CD4-positive, CD25-positive, alpha-beta regulatory T cell (primary cell): ENCODE measurements around the gene SUGP2. TPM values are rescaled to one million over a fixed set of nuclear protein-coding genes. Genes with fewer than 3 reads are reported as not detected.
A peak's percentile ranks its signal among the peaks of the same experiment; 100 is the strongest.

Experiments used
- ATAC-seq, 2 donors: fragments of 150-1000 bp; cut with Tn5 transposase; one replicate each; pipeline ENCODE4 v1.10.0; 2021; ENCODE audit warnings: low read depth in 2 of 2, moderate number of reproducible peaks in 2 of 2, moderate library complexity in 1 of 2
- DNase-seq, 3 donors: peaks; one replicate each; pipeline versions ENCODE4 v3.0.0 to v3.0.0-alpha.2; 2012 to 2022; ENCODE audit warnings: mixed read lengths in 1 of 3
- H3K27ac ChIP-seq: one replicate; pipeline ENCODE4 v1.7.0; 2013; ENCODE audit warnings: mild to moderate bottlenecking, low read length; ENCODE audit not compliant: insufficient read depth, poor library complexity, severe bottlenecking
- H3K27me3 ChIP-seq: one replicate; pipeline ENCODE4 v1.7.0; 2013; ENCODE audit warnings: low read length; ENCODE audit not compliant: control insufficient read depth, insufficient read depth
- H3K36me3 ChIP-seq: one replicate; pipeline ENCODE4 v1.7.0; 2013; ENCODE audit warnings: mild to moderate bottlenecking, low read length, moderate library complexity; ENCODE audit not compliant: control insufficient read depth, insufficient read depth
- H3K4me1 ChIP-seq: 2 replicates; pipeline ENCODE4 v1.7.0; 2013; ENCODE audit warnings: mild to moderate bottlenecking, low read length; ENCODE audit not compliant: insufficient read depth, control insufficient read depth, poor library complexity, severe bottlenecking
- H3K4me3 ChIP-seq: one replicate; pipeline ENCODE4 v1.7.0; 2013; ENCODE audit warnings: low read depth, mild to moderate bottlenecking, low read length, moderate library complexity
- H3K9me3 ChIP-seq, 2 experiments: 1 replicate in 1 of 2; 2 replicates in 1 of 2; pipeline ENCODE4 v1.7.0; 2013; ENCODE audit warnings: low read length in 2 of 2, mild to moderate bottlenecking in 1 of 2, moderate library complexity in 1 of 2; ENCODE audit not compliant: control insufficient read depth in 2 of 2
- H3K27ac Mint-ChIP-seq, 3 donors: one replicate each; pipeline ENCODE4 v1.8.0; 2020 to 2022; ENCODE audit warnings: mild to moderate bottlenecking in 3 of 3, mixed read lengths in 3 of 3, moderate library complexity in 2 of 3
- H3K27me3 Mint-ChIP-seq: one replicate; pipeline ENCODE4 v1.8.0; 2022; ENCODE audit warnings: mild to moderate bottlenecking, mixed read lengths
- H3K36me3 Mint-ChIP-seq: one replicate; pipeline ENCODE4 v1.8.0; 2020; ENCODE audit warnings: mixed read lengths
- H3K4me1 Mint-ChIP-seq, 4 donors: one replicate each; pipeline ENCODE4 v1.8.0; 2020 to 2022; ENCODE audit warnings: mixed read lengths in 4 of 4, mild to moderate bottlenecking in 1 of 4
- H3K4me3 Mint-ChIP-seq, 4 donors: one replicate each; pipeline ENCODE4 v1.8.0; 2020 to 2022; ENCODE audit warnings: mild to moderate bottlenecking in 4 of 4, mixed read lengths in 4 of 4, moderate library complexity in 3 of 4
- H3K9me3 Mint-ChIP-seq, 7 donors: one replicate each; pipeline ENCODE4 v1.8.0; 2020 to 2022; ENCODE audit warnings: mixed read lengths in 7 of 7, mild to moderate bottlenecking in 3 of 7, moderate library complexity in 2 of 7
- polyA plus RNA-seq, 4 donors: library from polyadenylated mRNA; unstranded; fragments of 300-500 nt; fragmentation: Illumina TruSeq; gene quantifications; one replicate each; pipeline ENCODE4 v1.2.3, GENCODE V29; 2021
- total RNA-seq: library from RNA; stranded (reverse); gene quantifications from one replicate; pipeline ENCODE4 v1.2.3, GENCODE V29; 2022

The SUGP2 gene
- total and polyA plus RNA-seq, 5 donors from 2014 or later = 6.2 to 131 (median 8.2) TPM

GRCh38 chr19:19039901-19040300 is 6.6 kb upstream of the SUGP2 start:
- H3K4me1 Mint-ChIP-seq = peaks cover 8 to 27% (median 10%) of the 10 kb centered on the region in 4 donors
- ATAC-seq (peak; percentile 43 to 73), DNase-seq (peak in 2 of 3 donors; percentile 17 to 61)
- no peaks in the 10 kb centered on the region for H3K9me3 Mint-ChIP-seq
- no peaks in the 10 kb centered on the region for H3K9me3 ChIP-seq
- H3K4me3 Mint-ChIP-seq = peak overlapping the region in 1 of 4 donors; percentile 24
- H3K27ac ChIP-seq = no peak overlapping the region
- H3K27me3 ChIP-seq = no peaks in the 10 kb centered on the region
- H3K27me3 Mint-ChIP-seq = no peaks in the 10 kb centered on the region
- peaks cover 17% of the 10 kb centered on the region for H3K36me3 Mint-ChIP-seq
- peak overlapping the region; percentile 60 to 89 (median 74) for H3K27ac Mint-ChIP-seq
- no peak overlapping the region for H3K4me3 ChIP-seq
- peaks cover 7% of the 10 kb centered on the region for H3K4me1 ChIP-seq
- H3K36me3 ChIP-seq = peaks cover 17% of the 10 kb centered on the region

- no peaks in the 10 kb centered on the region for H3K27me3 Mint-ChIP-seq
- peaks cover 11% of the 10 kb centered on the region for H3K36me3 Mint-ChIP-seq
- ATAC-seq = peak; percentile 58 to 61
Measured at GRCh38 chr19:19034204-19034624, 897 bp upstream of the SUGP2 start.

GRCh38 chr19:19033176-19033425 is 216 bp downstream of the SUGP2 start:
- Mint-ChIP-seq H3K4me1 (peaks cover 5 to 44% (median 17%) of the 10 kb centered on the region in 4 donors), H3K36me3 (peaks cover 13% of the 10 kb centered on the region)

More at GRCh38 chr19:19034204-19034624, 897 bp upstream of the SUGP2 start:
- H3K36me3 ChIP-seq = peaks cover 4% of the 10 kb centered on the region
- Mint-ChIP-seq H3K4me3 (peak overlapping the region; percentile 85 to 92 (median 88)), H3K27ac (peak overlapping the region; percentile 74 to 97 (median 82)), H3K4me1 (peaks cover 5 to 42% (median 17%) of the 10 kb centered on the region in 4 donors), H3K9me3 (no peaks in the 10 kb centered on the region)
- H3K4me3 ChIP-seq = peak overlapping the region; percentile 83
- H3K27ac ChIP-seq = peak overlapping the region; percentile 88
- H3K4me1 ChIP-seq = peaks cover 26% of the 10 kb centered on the region
- H3K9me3 ChIP-seq = no peaks in the 10 kb centered on the region
- H3K27me3 ChIP-seq = no peaks in the 10 kb centered on the region
- peak; percentile 62 to 88 (median 64) for DNase-seq

GRCh38 chr19:19032420-19033175 is 719 bp downstream of the SUGP2 start:
- Mint-ChIP-seq H3K27me3 (no peaks in the 10 kb centered on the region), H3K27ac (peak overlapping the region; percentile 69 to 94 (median 92)), H3K4me1 (peaks cover 5 to 47% (median 17%) of the 10 kb centered on the region in 4 donors), H3K9me3 (no peaks in the 10 kb centered on the region), H3K36me3 (peaks cover 17% of the 10 kb centered on the region), H3K4me3 (peak overlapping the region; percentile 82 to 96 (median 94))
- Histone ChIP-seq H3K4me1 (peaks cover 26% of the 10 kb centered on the region), H3K27ac (peak overlapping the region; percentile 88), H3K27me3 (no peaks in the 10 kb centered on the region), H3K4me3 (peak overlapping the region; percentile 51), H3K9me3 (no peaks in the 10 kb centered on the region), H3K36me3 (peaks cover 15% of the 10 kb centered on the region)
- ATAC-seq = peak; percentile 7 to 12
- DNase-seq = peak; percentile 25 to 89 (median 55)

More at GRCh38 chr19:19033176-19033425, 216 bp downstream of the SUGP2 start:
- no peaks in the 10 kb centered on the region for H3K9me3 ChIP-seq
- peak overlapping the region; percentile 82 to 96 (median 94) for H3K4me3 Mint-ChIP-seq
- no peaks in the 10 kb centered on the region for H3K27me3 Mint-ChIP-seq
- H3K4me3 ChIP-seq = peak overlapping the region; percentile 51
- H3K27ac Mint-ChIP-seq = peak overlapping the region in 1 of 3 donors; percentile 55
- H3K27me3 ChIP-seq = no peaks in the 10 kb centered on the region
- DNase-seq (no peak), ATAC-seq (no peak)
- peaks cover 26% of the 10 kb centered on the region for H3K4me1 ChIP-seq
- peak overlapping the region; percentile 88 for H3K27ac ChIP-seq
- H3K9me3 Mint-ChIP-seq = no peaks in the 10 kb centered on the region
- H3K36me3 ChIP-seq = peaks cover 11% of the 10 kb centered on the region

- Histone ChIP-seq H3K27ac (no peak overlapping the region), H3K27me3 (no peaks in the 10 kb centered on the region), H3K36me3 (peaks cover 20% of the 10 kb centered on the region), H3K9me3 (no peaks in the 10 kb centered on the region), H3K4me1 (peaks cover 26% of the 10 kb centered on the region), H3K4me3 (no peak overlapping the region)
- Mint-ChIP-seq H3K9me3 (no peaks in the 10 kb centered on the region), H3K4me3 (peak overlapping the region; percentile 82 to 96 (median 94)), H3K36me3 (peaks cover 22% of the 10 kb centered on the region), H3K4me1 (peaks cover 5 to 52% (median 20%) of the 10 kb centered on the region in 4 donors), H3K27me3 (no peaks in the 10 kb centered on the region), H3K27ac (peak overlapping the region in 1 of 3 donors; percentile 92)
- ATAC-seq = no peak
- DNase-seq = peak in 1 of 3 donors; percentile 36
Measured at GRCh38 chr19:19031891-19032290, 1.4 kb downstream of the SUGP2 start.

GRCh38 chr19:19028526-19028925 is 4.8 kb downstream of the SUGP2 start:
- no peaks in the 10 kb centered on the region for H3K9me3 ChIP-seq
- H3K9me3 Mint-ChIP-seq = no peaks in the 10 kb centered on the region
- no peaks in the 10 kb centered on the region for H3K27me3 Mint-ChIP-seq
- H3K4me1 ChIP-seq = peaks cover 15% of the 10 kb centered on the region
- H3K27ac Mint-ChIP-seq = peak overlapping the region in 1 of 3 donors; percentile 34
- H3K4me1 Mint-ChIP-seq = peaks cover 0 to 45% (median 23%) of the 10 kb centered on the region in 4 donors
- ATAC-seq (no peak), DNase-seq (no peak)
- peaks cover 53% of the 10 kb centered on the region for H3K36me3 ChIP-seq
- H3K27me3 ChIP-seq = no peaks in the 10 kb centered on the region
- peak overlapping the region in 1 of 4 donors; percentile 19 for H3K4me3 Mint-ChIP-seq
- H3K36me3 Mint-ChIP-seq = peaks cover 36% of the 10 kb centered on the region
- H3K4me3 ChIP-seq = no peak overlapping the region
- H3K27ac ChIP-seq = no peak overlapping the region

GRCh38 chr19:19027228-19027627 is 6.1 kb downstream of the SUGP2 start:
- no peaks in the 10 kb centered on the region for H3K9me3 ChIP-seq
- peak overlapping the region in 2 of 4 donors; percentile 33 to 80 for H3K4me3 Mint-ChIP-seq
- no peak overlapping the region for H3K27ac ChIP-seq
- H3K36me3 ChIP-seq = peaks cover 66% of the 10 kb centered on the region
- peaks cover 0 to 53% (median 31%) of the 10 kb centered on the region in 4 donors for H3K4me1 Mint-ChIP-seq
- peaks cover 14% of the 10 kb centered on the region for H3K4me1 ChIP-seq
- no peak for ATAC-seq
- no peak overlapping the region for H3K4me3 ChIP-seq
- no peaks in the 10 kb centered on the region for H3K27me3 ChIP-seq
- DNase-seq = no peak
- no peak overlapping the region for H3K27ac Mint-ChIP-seq
- H3K27me3 Mint-ChIP-seq = no peaks in the 10 kb centered on the region
- H3K9me3 Mint-ChIP-seq = no peaks in the 10 kb centered on the region
- peaks cover 43% of the 10 kb centered on the region for H3K36me3 Mint-ChIP-seq
